Lower leg skin (tissue), 3 donors: ENCODE measurements around the gene DNAJC4.

Experiments
- POLR2A ChIP-seq, 2 donors: fragments of 450-650 bp; IDR thresholded peaks; one replicate each; pipeline ENCODE4 v1.6.1; 2016 to 2017; ENCODE audit warnings: antibody characterized with exemption in 2 of 2, mild to moderate bottlenecking in 1 of 2, moderate library complexity in 1 of 2
- TF ChIP-seq, protein P1 (sequence below), 3 donors: fragments of 450-650 bp; IDR thresholded peaks; one replicate each; pipeline ENCODE4 v1.5.1; 2016; ENCODE audit warnings: antibody characterized with exemption in 3 of 3, mild to moderate bottlenecking in 3 of 3, moderate library complexity in 2 of 3

DNA sequence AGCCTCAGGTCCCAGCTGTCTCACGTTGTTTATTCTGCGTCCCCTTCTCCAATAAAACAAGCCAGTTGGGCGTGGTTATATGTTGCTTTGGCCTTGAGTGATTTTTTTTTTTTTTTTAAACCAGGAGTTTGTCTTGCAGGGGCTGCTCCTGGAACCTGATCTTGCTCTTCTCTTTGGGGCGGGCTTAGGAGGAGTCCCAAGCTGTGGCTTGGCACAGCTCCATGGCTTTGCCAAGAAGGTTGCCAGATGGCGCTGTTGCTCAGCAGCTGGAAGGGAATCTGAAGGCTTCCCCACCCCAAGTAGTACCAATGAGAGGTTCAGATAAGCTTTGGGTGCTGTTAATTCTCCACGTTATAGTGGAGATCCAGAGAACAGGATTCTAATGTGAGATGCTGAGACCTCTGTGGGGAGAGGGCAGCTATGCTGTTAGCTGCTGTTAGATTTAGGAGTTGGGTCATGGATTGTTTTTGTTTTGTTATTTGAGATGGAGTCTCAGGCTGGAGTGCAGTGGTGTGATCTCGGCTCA lies 25.8 kb upstream of the DNAJC4 start:
- TF ChIP-seq, protein P1, sequence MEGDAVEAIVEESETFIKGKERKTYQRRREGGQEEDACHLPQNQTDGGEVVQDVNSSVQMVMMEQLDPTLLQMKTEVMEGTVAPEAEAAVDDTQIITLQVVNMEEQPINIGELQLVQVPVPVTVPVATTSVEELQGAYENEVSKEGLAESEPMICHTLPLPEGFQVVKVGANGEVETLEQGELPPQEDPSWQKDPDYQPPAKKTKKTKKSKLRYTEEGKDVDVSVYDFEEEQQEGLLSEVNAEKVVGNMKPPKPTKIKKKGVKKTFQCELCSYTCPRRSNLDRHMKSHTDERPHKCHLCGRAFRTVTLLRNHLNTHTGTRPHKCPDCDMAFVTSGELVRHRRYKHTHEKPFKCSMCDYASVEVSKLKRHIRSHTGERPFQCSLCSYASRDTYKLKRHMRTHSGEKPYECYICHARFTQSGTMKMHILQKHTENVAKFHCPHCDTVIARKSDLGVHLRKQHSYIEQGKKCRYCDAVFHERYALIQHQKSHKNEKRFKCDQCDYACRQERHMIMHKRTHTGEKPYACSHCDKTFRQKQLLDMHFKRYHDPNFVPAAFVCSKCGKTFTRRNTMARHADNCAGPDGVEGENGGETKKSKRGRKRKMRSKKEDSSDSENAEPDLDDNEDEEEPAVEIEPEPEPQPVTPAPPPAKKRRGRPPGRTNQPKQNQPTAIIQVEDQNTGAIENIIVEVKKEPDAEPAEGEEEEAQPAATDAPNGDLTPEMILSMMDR (IDR thresholded peaks at IDR 0.05) = peak in 1 of 3 donors; percentile 57
- TF ChIP-seq POLR2A (IDR thresholded peaks at IDR 0.05) = no peak
